Chondrocyte (in vitro differentiated cells): ENCODE data around the gene PROB1. TPM values are rescaled to one million over a fixed set of nuclear protein-coding genes. Genes with fewer than 3 reads are reported as not detected.

ENCODE experiments used
- DNase-seq: peaks from one replicate; pipeline ENCODE4 v3.0.0; 2021; ENCODE audit warnings: mixed read lengths, low spot score
- H3K27ac Mint-ChIP-seq: one replicate; pipeline ENCODE4 v1.8.0; 2021; ENCODE audit warnings: mild to moderate bottlenecking, moderate library complexity, mixed read lengths; ENCODE audit not compliant: unreplicated experiment
- H3K27me3 Mint-ChIP-seq: 2 replicates; pipeline ENCODE4 v1.8.0; 2021; ENCODE audit warnings: low read depth, mixed read lengths
- H3K36me3 Mint-ChIP-seq: 2 replicates; pipeline ENCODE4 v1.8.0; 2021; ENCODE audit warnings: low read depth, mixed read lengths
- H3K4me1 Mint-ChIP-seq: 2 replicates; pipeline ENCODE4 v1.8.0; 2021; ENCODE audit warnings: low read depth, mild to moderate bottlenecking, mixed read lengths
- H3K4me3 Mint-ChIP-seq: one replicate; pipeline ENCODE4 v1.8.0; 2021; ENCODE audit warnings: mild to moderate bottlenecking, moderate library complexity, mixed read lengths; ENCODE audit not compliant: unreplicated experiment
- H3K9me3 Mint-ChIP-seq: 2 replicates; pipeline ENCODE4 v1.8.0; 2021; ENCODE audit warnings: low read depth, mixed read lengths
- total RNA-seq: library from RNA; stranded (reverse); gene quantifications from 3 replicates; pipeline ENCODE4 v1.2.1, GENCODE V29; 2021
- TF ChIP-seq, protein P1 (sequence below): fragments of 200-600 bp; sonication (generic); IDR thresholded peaks from 2 replicates; pipeline ENCODE4 v1.5.0; 2021; ENCODE audit warnings: antibody characterized with exemption, mild to moderate bottlenecking, moderate library complexity

PROB1 gene
- total RNA-seq, 1 donor from 2014 or later = 2.3 TPM

DNA sequence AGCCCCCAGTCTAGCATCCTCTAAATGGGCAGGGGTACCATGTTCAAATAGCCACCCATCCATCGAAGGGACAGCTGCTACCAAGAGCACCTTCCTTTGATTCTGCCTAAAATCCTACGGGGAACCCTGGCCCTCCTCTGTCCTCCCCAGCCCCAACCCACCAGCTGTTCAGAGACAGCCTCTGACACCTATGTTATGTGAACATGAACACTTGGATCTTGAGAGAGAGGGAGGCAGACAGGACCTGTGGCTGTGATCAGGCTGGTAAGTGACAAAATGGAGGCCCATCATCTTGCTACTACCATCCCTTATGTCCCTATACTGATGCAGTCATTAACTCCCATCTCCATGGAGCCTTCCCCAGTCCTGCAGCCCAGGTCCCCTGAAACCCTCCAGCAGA lies 20.0 kb downstream of the PROB1 start:
- no peaks in the 10 kb centered on the region for H3K27me3 Mint-ChIP-seq
- TF ChIP-seq, protein P1, sequence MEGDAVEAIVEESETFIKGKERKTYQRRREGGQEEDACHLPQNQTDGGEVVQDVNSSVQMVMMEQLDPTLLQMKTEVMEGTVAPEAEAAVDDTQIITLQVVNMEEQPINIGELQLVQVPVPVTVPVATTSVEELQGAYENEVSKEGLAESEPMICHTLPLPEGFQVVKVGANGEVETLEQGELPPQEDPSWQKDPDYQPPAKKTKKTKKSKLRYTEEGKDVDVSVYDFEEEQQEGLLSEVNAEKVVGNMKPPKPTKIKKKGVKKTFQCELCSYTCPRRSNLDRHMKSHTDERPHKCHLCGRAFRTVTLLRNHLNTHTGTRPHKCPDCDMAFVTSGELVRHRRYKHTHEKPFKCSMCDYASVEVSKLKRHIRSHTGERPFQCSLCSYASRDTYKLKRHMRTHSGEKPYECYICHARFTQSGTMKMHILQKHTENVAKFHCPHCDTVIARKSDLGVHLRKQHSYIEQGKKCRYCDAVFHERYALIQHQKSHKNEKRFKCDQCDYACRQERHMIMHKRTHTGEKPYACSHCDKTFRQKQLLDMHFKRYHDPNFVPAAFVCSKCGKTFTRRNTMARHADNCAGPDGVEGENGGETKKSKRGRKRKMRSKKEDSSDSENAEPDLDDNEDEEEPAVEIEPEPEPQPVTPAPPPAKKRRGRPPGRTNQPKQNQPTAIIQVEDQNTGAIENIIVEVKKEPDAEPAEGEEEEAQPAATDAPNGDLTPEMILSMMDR = no peak
- peaks cover 16% of the 10 kb centered on the region for H3K4me1 Mint-ChIP-seq
- no peaks in the 10 kb centered on the region for H3K9me3 Mint-ChIP-seq
- peak; percentile 34 for DNase-seq
- peaks cover 7% of the 10 kb centered on the region for H3K36me3 Mint-ChIP-seq
- H3K4me3 Mint-ChIP-seq = no peak overlapping the region
- H3K27ac Mint-ChIP-seq = no peak overlapping the region

DNA sequence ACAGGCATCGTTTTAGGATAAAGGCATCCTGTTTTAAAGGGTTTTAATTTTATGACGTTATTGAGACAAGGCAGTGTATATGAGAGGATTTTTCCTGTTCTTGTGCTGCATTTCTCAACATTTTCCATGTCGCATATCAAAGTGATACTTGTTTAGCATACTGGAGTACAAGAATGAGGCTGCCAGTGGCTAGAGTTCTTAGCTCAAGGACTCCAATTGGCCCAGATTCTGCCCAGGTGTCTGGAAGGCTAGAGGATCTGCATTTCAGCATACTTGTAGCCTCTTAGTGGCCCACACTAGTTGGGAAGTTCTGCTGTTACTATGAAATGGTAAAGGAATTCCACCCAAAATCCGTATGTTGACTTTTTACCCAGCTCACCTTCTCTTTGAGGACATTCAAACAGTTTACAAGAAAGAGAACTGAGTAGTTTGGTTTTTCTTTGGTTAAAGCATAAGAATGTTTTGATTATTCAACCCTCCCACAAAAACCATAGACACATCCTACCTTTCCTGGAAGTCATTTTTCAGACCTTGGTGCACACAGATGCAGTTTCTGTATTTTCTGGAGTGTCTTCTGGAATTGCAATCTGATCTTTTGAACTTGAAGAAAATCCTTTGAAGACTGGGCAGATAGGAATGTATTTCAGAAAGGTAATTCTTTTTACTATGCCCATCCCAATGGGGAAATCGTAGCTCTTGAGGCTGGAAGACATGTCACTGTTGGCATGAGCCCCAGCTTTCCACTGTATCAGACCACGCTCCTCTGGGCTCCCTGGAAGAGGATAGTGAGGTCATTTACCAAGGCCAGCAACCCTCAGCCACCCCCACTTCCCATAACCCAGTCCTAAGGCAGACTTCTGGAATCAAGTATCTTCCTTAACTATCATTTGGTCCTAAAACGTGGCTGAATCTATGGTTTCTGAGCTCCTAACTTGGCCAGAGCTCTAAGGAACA lies 23.1 kb downstream of the PROB1 start:
- Mint-ChIP-seq H3K4me1 (peaks cover 39% of the 10 kb centered on the region), H3K9me3 (no peaks in the 10 kb centered on the region), H3K27ac (no peak overlapping the region), H3K27me3 (no peaks in the 10 kb centered on the region), H3K36me3 (peaks cover 10% of the 10 kb centered on the region), H3K4me3 (no peak overlapping the region)
- no peak for DNase-seq
- TF ChIP-seq, protein P1 = no peak

DNA sequence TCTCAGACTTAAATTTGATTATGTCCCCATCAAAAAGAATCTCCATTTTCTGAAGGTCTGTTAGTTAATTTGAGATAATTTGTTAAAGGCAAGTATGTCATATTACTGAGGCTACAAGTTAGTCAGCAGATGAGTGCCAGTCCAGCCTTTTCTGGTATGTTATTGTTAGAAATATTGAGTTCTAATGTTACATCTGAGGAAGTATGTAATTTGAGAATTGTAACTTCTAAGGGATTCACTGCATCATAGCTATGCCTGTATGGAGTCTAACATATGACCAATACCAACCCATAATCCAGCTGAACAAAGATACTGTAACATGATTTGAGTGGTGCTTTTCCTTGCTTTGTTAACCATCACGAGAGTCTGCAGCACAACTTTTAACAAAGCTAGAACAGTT lies 25.7 kb downstream of the PROB1 start:
- TF ChIP-seq, protein P1 = no peak
- Mint-ChIP-seq H3K27ac (peak overlapping the region; percentile 97), H3K4me1 (peaks cover 42% of the 10 kb centered on the region), H3K4me3 (no peak overlapping the region), H3K27me3 (no peaks in the 10 kb centered on the region), H3K9me3 (no peaks in the 10 kb centered on the region), H3K36me3 (peaks cover 19% of the 10 kb centered on the region)
- DNase-seq = no peak

DNA sequence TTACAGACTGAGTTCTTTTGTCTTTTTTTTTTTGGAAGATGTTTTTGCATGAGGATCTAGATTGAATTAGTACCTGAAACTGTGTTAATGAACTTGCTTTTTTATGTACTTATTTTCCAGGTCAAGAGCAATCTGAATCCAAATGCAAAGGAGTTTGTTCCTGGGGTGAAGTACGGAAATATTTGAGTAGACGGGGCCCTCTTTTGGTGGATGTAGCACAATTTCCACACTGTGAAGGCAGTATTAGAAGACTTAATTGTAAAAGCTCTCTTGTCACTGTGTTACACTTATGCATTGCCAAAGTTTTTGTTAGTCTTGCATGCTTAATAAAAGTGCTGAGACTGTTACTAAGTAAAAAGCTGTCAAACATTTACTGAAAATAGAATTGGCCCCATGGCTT lies 26.3 kb downstream of the PROB1 start:
- Mint-ChIP-seq H3K36me3 (peaks cover 23% of the 10 kb centered on the region), H3K9me3 (no peaks in the 10 kb centered on the region), H3K27me3 (no peaks in the 10 kb centered on the region), H3K27ac (peak overlapping the region; percentile 97), H3K4me3 (no peak overlapping the region), H3K4me1 (peaks cover 36% of the 10 kb centered on the region)
- TF ChIP-seq, protein P1 = peak; percentile 66
- no peak for DNase-seq

DNA sequence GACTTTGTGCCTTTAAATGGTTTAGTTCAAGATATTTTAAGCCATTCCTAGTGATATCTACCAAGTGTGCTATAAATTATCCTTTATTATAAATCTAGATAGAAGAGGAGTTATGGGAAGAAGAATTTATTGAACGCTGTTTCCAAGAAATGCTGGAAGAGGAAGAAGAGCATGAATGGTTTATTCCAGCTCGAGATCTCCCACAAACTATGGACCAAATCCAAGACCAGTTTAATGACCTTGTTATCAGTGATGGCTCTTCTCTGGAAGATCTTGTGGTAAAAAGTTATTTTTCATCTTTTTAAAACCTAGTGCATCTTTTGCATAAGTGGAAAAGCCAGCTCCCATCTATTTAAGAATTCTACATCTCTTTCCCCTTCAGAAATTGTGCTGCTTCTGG lies 30.4 kb downstream of the PROB1 start:
- H3K27ac Mint-ChIP-seq = no peak overlapping the region
- H3K27me3 Mint-ChIP-seq = no peaks in the 10 kb centered on the region
- peaks cover 22% of the 10 kb centered on the region for H3K4me1 Mint-ChIP-seq
- H3K9me3 Mint-ChIP-seq = no peaks in the 10 kb centered on the region
- H3K36me3 Mint-ChIP-seq = peaks cover 20% of the 10 kb centered on the region
- H3K4me3 Mint-ChIP-seq = no peak overlapping the region
- no peak for DNase-seq
- TF ChIP-seq, protein P1 = no peak
